Spleen (tissue), 11 donors: ENCODE measurements around the gene UBR1. TPM values are rescaled to one million over a fixed set of nuclear protein-coding genes. Genes with fewer than 3 reads are reported as not detected.

Experiments used
- DNase-seq: peaks from one replicate; pipeline ENCODE4 v3.0.0-alpha.2; 2020
- H3K27ac ChIP-seq, 8 donors: fragments of 200-600 bp; sonication (generic) in 7 of 8; 1 replicate in 4 of 8; 2 replicates in 4 of 8; pipeline versions ENCODE4 v1.5.0 to v1.8.0; 2016 to 2021; ENCODE audit warnings: inconsistent platforms in 4 of 8, mild to moderate bottlenecking in 4 of 8, moderate library complexity in 1 of 8
- H3K27me3 ChIP-seq, 7 donors: fragments of 200-600 bp; sonication (generic) in 6 of 7; replicated peaks in 1 of 7; 1 replicate in 4 of 7; 2 replicates in 3 of 7; pipeline versions ENCODE4 v1.5.0 to v1.8.0; 2016 to 2021; ENCODE audit warnings: inconsistent platforms in 3 of 7, mild to moderate bottlenecking in 1 of 7
- H3K36me3 ChIP-seq, 6 donors: fragments of 200-600 bp; sonication (generic) in 5 of 6; 1 replicate in 4 of 6; 2 replicates in 2 of 6; pipeline versions ENCODE4 v1.5.0 to v1.8.0; 2016 to 2021; ENCODE audit warnings: inconsistent platforms in 2 of 6
- H3K4me1 ChIP-seq, 6 donors: fragments of 200-600 bp; sonication (generic) in 5 of 6; 1 replicate in 3 of 6; 2 replicates in 3 of 6; pipeline versions ENCODE4 v1.5.0 to v1.8.0; 2016 to 2021; ENCODE audit warnings: inconsistent platforms in 3 of 6
- H3K4me3 ChIP-seq, 8 donors: fragments of 200-600 bp; sonication (generic) in 7 of 8; 1 replicate in 4 of 8; 2 replicates in 4 of 8; pipeline versions ENCODE4 v1.5.0 to v1.8.0; 2016 to 2021; ENCODE audit warnings: inconsistent platforms in 4 of 8, mild to moderate bottlenecking in 4 of 8, moderate library complexity in 2 of 8
- H3K9me3 ChIP-seq, 8 donors: fragments of 200-600 bp; sonication (generic) in 7 of 8; 1 replicate in 4 of 8; 2 replicates in 4 of 8; pipeline versions ENCODE4 v1.5.0 to v1.8.0; 2016 to 2021; ENCODE audit warnings: inconsistent platforms in 4 of 8
- POLR2A ChIP-seq, 3 donors: fragments of 450-650 bp; IDR thresholded peaks; one replicate each; pipeline ENCODE4 v1.5.1; 2017; ENCODE audit warnings: antibody characterized with exemption in 3 of 3, mild to moderate bottlenecking in 1 of 3
- POLR2AphosphoS5 ChIP-seq, 3 donors: sonication (generic); formaldehyde crosslinking; IDR thresholded peaks; one replicate each; pipeline ENCODE4 v1.5.1; 2017; ENCODE audit warnings: antibody characterized with exemption in 3 of 3
- WGBS, 5 donors: extraction: QIAGEN DNeasy Blood & Tissue Kit in 3 of 5; methylation state at CpG; one replicate each; pipeline versions ENCODE4 v1.1.5 to v1.1.7; 2013 to 2018; 5-methylcytosine and 5-hydroxymethylcytosine counted together
- intact Hi-C: fragments of 100-400 bp; cut with DNase I; formaldehyde crosslinking; loops from one replicate; pipeline ENCODE4 v1.15.0; 2023; ENCODE audit warnings: low total_unique reads
- polyA plus RNA-seq, 3 donors: library from polyadenylated mRNA; stranded (reverse); fragments of 200-250 nt; gene quantifications; one replicate each; pipeline ENCODE4 v1.2.1, GENCODE V29; 2013
- total RNA-seq, 7 donors: library from RNA; depleted of rRNA in 3 of 7; stranded (reverse); fragments of >200 nt in 3 of 7; fragmentation: NEBNext Ultra II Directional in 4 of 7; extraction: Animal tissue kit (Norgen Biotek cat#: 25700) in 4 of 7; gene quantifications; one replicate each; pipeline versions ENCODE4 v1.1.0 to v1.2.1, GENCODE V29; 2016 to 2021
- TF ChIP-seq, protein P1 (sequence below), 11 experiments: fragments of 200-600 bp in 7 of 11; fragments of 450-650 bp in 4 of 11; sonication (generic) in 4 of 11; IDR thresholded peaks in 8 of 11; conservative IDR thresholded peaks in 3 of 11; 1 replicate in 7 of 11; 2 replicates in 4 of 11; pipeline versions ENCODE4 v1.4.0 to v1.8.0; 2016 to 2021; ENCODE audit warnings: antibody characterized with exemption in 11 of 11, inconsistent platforms in 4 of 11, mild to moderate bottlenecking in 1 of 11
- donor health status: healthy with polysubstance abuse.
- donor health status: DM: no; HTN: no; CAD: no; lungs with moderate emphysema.
- donor health status: DM: no; HTN: no; CAD: no.
- donor health status: Bipolar disorder and iron deficiency.
- donor health status: healthy.
- donor health status: DM: no; HTN: no; CAD: no.
- donor health status: DM: yes; HTN: yes; CAD: no.

UBR1 gene
- total and polyA plus RNA-seq, 10 donors: 4.3 to 69.2 (median 38.8) TPM

DNA sequence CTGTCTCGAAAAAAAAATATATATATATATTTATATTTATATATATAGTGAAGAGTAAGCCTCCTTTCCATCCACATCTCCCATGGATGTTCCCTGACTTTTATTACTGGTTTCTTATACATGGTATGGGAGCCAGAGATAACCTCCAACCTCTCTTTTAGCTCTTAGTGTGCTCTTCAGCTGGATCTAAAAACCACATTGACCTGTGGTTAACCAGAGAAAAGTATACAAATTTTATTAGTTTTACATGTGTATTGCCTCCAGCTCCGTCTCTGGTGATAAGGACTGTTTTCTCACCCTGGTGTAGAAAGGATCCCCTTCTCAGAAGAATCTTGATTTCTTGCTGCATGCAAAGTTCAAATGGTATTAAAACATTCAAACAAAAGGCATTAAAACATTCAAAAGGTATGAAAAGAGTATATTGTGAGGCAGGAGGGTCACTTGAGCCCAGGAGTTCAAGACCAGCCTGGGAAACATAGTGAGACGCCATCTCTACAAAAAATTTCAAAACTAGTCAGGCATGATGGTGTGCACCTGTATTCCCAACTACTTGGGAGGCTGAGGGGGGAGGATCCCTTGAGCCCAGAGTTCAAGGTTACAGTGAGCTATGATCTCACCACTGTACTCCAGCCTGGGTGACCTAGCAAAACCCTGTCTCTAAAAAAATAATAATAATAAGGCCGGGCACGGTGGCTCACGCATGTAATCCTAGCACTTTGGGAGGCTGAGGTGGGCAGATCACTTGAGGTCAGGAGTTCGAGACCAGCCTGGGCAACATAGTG is 171.8 kb downstream of the UBR1 start:
- TF ChIP-seq, protein P1, sequence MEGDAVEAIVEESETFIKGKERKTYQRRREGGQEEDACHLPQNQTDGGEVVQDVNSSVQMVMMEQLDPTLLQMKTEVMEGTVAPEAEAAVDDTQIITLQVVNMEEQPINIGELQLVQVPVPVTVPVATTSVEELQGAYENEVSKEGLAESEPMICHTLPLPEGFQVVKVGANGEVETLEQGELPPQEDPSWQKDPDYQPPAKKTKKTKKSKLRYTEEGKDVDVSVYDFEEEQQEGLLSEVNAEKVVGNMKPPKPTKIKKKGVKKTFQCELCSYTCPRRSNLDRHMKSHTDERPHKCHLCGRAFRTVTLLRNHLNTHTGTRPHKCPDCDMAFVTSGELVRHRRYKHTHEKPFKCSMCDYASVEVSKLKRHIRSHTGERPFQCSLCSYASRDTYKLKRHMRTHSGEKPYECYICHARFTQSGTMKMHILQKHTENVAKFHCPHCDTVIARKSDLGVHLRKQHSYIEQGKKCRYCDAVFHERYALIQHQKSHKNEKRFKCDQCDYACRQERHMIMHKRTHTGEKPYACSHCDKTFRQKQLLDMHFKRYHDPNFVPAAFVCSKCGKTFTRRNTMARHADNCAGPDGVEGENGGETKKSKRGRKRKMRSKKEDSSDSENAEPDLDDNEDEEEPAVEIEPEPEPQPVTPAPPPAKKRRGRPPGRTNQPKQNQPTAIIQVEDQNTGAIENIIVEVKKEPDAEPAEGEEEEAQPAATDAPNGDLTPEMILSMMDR (IDR thresholded peaks at IDR 0.05 in 8 of 11, conservative IDR thresholded peaks at IDR 0.05 in 3 of 11): no peak
- TF ChIP-seq POLR2A (IDR thresholded peaks at IDR 0.05): no peak
- TF ChIP-seq POLR2AphosphoS5 (IDR thresholded peaks at IDR 0.05): no peak
- no peaks in the 10 kb centered on the region for H3K9me3 ChIP-seq
- no peaks in the 10 kb centered on the region for H3K27me3 ChIP-seq
- H3K27ac ChIP-seq: no peak overlapping the region
- DNase-seq: no peak
- 73 to 91% (median 78%) methylated on average over 7 of the region's 7 CpGs for WGBS, 5 donors
- intact Hi-C loops: no loop called here
- H3K4me3 ChIP-seq: no peak overlapping the region
- no peaks in the 10 kb centered on the region for H3K4me1 ChIP-seq
- H3K36me3 ChIP-seq: no peaks in the 10 kb centered on the region

DNA sequence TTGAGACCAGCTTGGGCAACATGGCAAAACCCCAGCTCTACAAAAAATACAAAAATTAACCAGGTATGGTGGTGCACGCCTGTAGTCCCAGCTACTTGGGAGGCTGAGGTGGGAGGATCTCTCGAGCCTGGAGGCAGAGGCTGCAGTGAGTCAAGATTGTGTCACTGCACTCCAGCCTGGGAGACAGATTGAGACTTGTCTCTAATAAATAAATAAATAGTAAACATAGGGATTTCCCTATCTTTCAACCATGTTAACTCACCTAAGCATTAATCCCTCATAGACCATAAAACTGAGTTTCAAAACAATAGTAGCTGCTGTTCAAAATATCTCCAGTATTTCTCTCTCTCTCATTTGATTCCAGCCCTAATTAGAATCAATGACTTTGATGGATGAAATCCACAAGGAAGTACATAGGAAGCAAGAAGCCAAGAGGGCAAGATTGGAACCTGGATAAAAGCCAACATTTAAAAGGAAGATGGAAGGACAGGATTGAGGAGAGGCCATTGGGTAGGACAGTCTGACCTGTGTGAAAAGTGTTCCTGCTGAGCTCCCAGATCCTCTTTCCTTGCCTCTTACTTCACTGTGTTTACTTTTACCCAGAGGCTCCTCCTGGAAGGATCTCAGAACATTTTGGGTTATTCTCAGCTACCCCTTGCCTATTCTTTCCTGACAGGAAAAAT is 172.9 kb downstream of the UBR1 start:
- no peak for DNase-seq
- no peaks in the 10 kb centered on the region for H3K27me3 ChIP-seq
- intact Hi-C loops: no loop called here
- H3K27ac ChIP-seq: no peak overlapping the region
- 81 to 98% (median 98%) methylated on average over 2 of the region's 2 CpGs for WGBS, 5 donors
- H3K4me1 ChIP-seq: no peaks in the 10 kb centered on the region
- H3K4me3 ChIP-seq: no peak overlapping the region
- no peak for TF ChIP-seq POLR2AphosphoS5 (IDR thresholded peaks at IDR 0.05)
- TF ChIP-seq POLR2A (IDR thresholded peaks at IDR 0.05): no peak
- H3K36me3 ChIP-seq: no peaks in the 10 kb centered on the region
- H3K9me3 ChIP-seq: no peaks in the 10 kb centered on the region

DNA sequence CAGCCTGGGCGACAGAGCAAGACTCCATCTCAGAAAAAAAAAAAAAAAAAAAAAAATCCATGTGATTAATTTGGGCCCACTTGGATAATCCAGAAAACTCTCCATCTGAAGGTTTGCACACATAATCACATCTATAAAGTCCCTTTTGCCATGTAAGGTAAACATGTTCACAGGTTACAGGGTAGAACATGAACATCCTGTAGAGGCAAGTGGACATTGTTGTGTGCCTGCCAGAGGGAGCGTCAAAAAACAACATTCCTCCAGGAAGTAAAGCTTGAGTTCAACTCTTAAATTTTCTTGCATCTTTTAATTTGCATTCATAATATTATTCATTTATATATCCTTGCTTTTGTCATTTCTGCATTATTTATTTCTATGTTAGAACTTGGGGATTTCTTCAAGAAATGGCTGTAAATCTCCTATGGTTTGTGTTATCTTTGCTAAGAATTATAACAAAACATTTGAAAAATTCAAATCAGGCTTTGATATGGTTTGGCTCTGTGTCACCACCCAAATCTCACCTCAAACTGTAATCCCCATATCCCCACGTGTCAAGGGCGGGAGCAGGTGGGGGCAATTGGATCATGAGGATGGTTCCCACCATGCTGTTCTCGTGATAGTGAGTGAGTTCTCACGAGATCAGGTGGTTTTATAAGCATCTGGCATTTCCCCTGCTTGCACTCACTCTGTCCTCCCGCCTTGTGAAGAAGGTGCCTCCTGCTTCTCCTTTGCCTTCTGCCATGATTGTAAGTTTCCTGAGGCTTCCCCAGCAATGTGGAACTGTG is 173.9 kb downstream of the UBR1 start:
- H3K36me3 ChIP-seq: no peaks in the 10 kb centered on the region
- intact Hi-C loops: no loop called here

DNA sequence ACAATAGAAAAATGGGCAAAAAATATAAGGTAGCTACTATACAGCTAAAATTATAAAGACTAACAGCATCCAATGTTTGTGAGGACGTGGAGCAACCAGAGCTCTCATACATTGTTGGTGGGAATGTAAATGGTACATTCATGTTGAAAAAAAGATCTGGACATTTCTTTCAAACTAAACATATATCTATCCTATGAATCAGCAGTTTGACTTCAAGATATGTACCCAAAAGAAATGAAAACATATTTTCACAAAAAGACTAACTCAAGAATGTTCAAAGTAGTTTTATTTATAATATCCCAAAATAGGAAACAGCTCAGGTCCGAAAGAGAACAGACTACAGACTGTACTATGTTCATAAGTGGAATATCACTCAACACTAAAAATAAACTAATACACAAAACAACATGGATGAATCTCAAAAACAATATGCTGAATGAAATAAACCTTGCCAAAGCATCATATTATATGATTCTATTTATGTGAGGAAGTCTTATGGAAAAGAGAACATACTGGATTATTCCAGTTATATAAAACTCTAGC is 176.5 kb downstream of the UBR1 start:
- 78 to 85% (median 79%) methylated on average over 2 of the region's 2 CpGs for WGBS, 5 donors
- intact Hi-C loops: no loop called here

More for the DNA sequence above, 173.9 kb downstream of the UBR1 start:
- TF ChIP-seq POLR2A (IDR thresholded peaks at IDR 0.05): no peak
- TF ChIP-seq POLR2AphosphoS5 (IDR thresholded peaks at IDR 0.05): no peak
- TF ChIP-seq, protein P1 (IDR thresholded peaks at IDR 0.05 in 8 of 11, conservative IDR thresholded peaks at IDR 0.05 in 3 of 11): no peak
- Histone ChIP-seq H3K27ac (no peak overlapping the region), H3K9me3 (no peaks in the 10 kb centered on the region), H3K4me3 (no peak overlapping the region), H3K27me3 (no peaks in the 10 kb centered on the region), H3K4me1 (peaks cover 0 to 2% (median 1%) of the 10 kb centered on the region in 6 donors)
- DNase-seq: no peak
- 71 to 87% (median 82%) methylated on average over 7 of the region's 7 CpGs for WGBS, 5 donors

More for the DNA sequence above, 176.5 kb downstream of the UBR1 start:
- Histone ChIP-seq H3K9me3 (no peaks in the 10 kb centered on the region), H3K27me3 (no peaks in the 10 kb centered on the region), H3K27ac (no peak overlapping the region), H3K4me1 (peaks cover 0 to 7% (median 4%) of the 10 kb centered on the region in 6 donors), H3K4me3 (no peak overlapping the region), H3K36me3 (no peaks in the 10 kb centered on the region)
- TF ChIP-seq, protein P1 (IDR thresholded peaks at IDR 0.05 in 8 of 11, conservative IDR thresholded peaks at IDR 0.05 in 3 of 11): no peak
- no peak for TF ChIP-seq POLR2A (IDR thresholded peaks at IDR 0.05)
- no peak for TF ChIP-seq POLR2AphosphoS5 (IDR thresholded peaks at IDR 0.05)
- DNase-seq: no peak
